Progenitor cell of endocrine pancreas (in vitro differentiated cells): ENCODE measurements around the gene FBXO42. TPM values are rescaled to one million over a fixed set of nuclear protein-coding genes. Genes with fewer than 3 reads are reported as not detected.
A peak's percentile ranks its signal among the peaks of the same experiment; 100 is the strongest.

Source experiments
- DNase-seq: peaks from one replicate; pipeline ENCODE4 v3.0.0; 2021; ENCODE audit warnings: low spot score; ENCODE audit not compliant: unreplicated experiment
- H3K27ac Mint-ChIP-seq: 2 replicates; pipeline ENCODE4 v1.8.0; 2021; ENCODE audit warnings: mild to moderate bottlenecking, moderate library complexity, mixed read lengths
- H3K27me3 Mint-ChIP-seq: 2 replicates; pipeline ENCODE4 v1.8.0; 2021; ENCODE audit warnings: mixed read lengths
- H3K36me3 Mint-ChIP-seq: 2 replicates; pipeline ENCODE4 v1.8.0; 2022; ENCODE audit warnings: mixed read lengths; ENCODE audit not compliant: insufficient read depth
- H3K4me1 Mint-ChIP-seq: 2 replicates; pipeline ENCODE4 v1.8.0; 2021; ENCODE audit warnings: low read depth, mixed read lengths
- H3K4me3 Mint-ChIP-seq: 2 replicates; pipeline ENCODE4 v1.8.0; 2021; ENCODE audit warnings: low read depth, mild to moderate bottlenecking, moderate library complexity, mixed read lengths
- H3K9me3 Mint-ChIP-seq: 2 replicates; pipeline ENCODE4 v1.8.0; 2021; ENCODE audit warnings: low read depth, mixed read lengths
- CTCF ChIP-seq: fragments of 200-600 bp; sonication (generic); IDR thresholded peaks from one replicate; pipeline ENCODE4 v1.5.0; 2021; ENCODE audit warnings: antibody characterized with exemption, mild to moderate bottlenecking; ENCODE audit not compliant: unreplicated experiment
- total RNA-seq: library from RNA; stranded (reverse); gene quantifications from 2 replicates; pipeline ENCODE4 v1.2.1, GENCODE V29; 2021

Gene FBXO42
- total RNA-seq, 1 donor from 2014 or later = 30.5 TPM

GRCh38 chr1:16378443-16378842, 26.2 kb upstream of the FBXO42 start:
- peaks cover 23% of the 10 kb centered on the region for H3K4me1 Mint-ChIP-seq
- H3K4me3 Mint-ChIP-seq = no peak overlapping the region
- peaks cover 2% of the 10 kb centered on the region for H3K36me3 Mint-ChIP-seq
- DNase-seq = no peak
- H3K27ac Mint-ChIP-seq = no peak overlapping the region
- no peaks in the 10 kb centered on the region for H3K9me3 Mint-ChIP-seq
- TF ChIP-seq CTCF = no peak
- no peaks in the 10 kb centered on the region for H3K27me3 Mint-ChIP-seq

DNA sequence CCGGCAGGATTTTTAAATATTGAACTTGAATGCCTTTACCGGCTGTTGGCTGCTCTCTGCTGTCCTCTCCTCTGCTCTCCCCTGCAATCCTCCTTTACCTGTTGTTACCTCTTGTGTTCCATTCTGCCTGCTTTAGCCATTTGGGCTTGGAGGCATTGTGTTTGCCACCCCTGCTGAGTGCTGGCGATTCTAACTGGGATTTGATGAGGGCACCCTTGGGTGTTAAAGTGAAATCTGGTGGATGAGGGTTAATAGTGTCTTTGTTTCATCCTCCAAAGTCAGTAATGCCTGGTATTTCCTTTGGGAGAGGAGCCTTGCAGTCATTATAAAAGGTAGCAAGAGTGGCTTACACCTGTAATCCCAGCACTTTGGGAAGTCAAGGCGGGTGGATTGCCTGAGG, 24.7 kb upstream of the FBXO42 start:
- Mint-ChIP-seq H3K27ac (peak overlapping the region; percentile 81), H3K36me3 (peaks cover 4% of the 10 kb centered on the region), H3K4me3 (no peak overlapping the region), H3K9me3 (no peaks in the 10 kb centered on the region), H3K4me1 (peaks cover 29% of the 10 kb centered on the region), H3K27me3 (no peaks in the 10 kb centered on the region)
- DNase-seq = no peak
- no peak for TF ChIP-seq CTCF

GRCh38 chr1:16375521-16376340, 23.5 kb upstream of the FBXO42 start:
- Mint-ChIP-seq H3K27ac (peak overlapping the region; percentile 81), H3K4me3 (no peak overlapping the region), H3K9me3 (no peaks in the 10 kb centered on the region), H3K4me1 (peaks cover 29% of the 10 kb centered on the region), H3K27me3 (no peaks in the 10 kb centered on the region), H3K36me3 (peaks cover 3% of the 10 kb centered on the region)
- no peak for DNase-seq
- no peak for TF ChIP-seq CTCF

GRCh38 chr1:16374266-16374665, 22.0 kb upstream of the FBXO42 start:
- no peak for DNase-seq
- H3K27ac Mint-ChIP-seq = peak overlapping the region; percentile 79
- H3K36me3 Mint-ChIP-seq = peaks cover 3% of the 10 kb centered on the region
- H3K4me3 Mint-ChIP-seq = no peak overlapping the region
- no peaks in the 10 kb centered on the region for H3K9me3 Mint-ChIP-seq
- H3K4me1 Mint-ChIP-seq = peaks cover 30% of the 10 kb centered on the region
- no peak for TF ChIP-seq CTCF
- no peaks in the 10 kb centered on the region for H3K27me3 Mint-ChIP-seq

DNA sequence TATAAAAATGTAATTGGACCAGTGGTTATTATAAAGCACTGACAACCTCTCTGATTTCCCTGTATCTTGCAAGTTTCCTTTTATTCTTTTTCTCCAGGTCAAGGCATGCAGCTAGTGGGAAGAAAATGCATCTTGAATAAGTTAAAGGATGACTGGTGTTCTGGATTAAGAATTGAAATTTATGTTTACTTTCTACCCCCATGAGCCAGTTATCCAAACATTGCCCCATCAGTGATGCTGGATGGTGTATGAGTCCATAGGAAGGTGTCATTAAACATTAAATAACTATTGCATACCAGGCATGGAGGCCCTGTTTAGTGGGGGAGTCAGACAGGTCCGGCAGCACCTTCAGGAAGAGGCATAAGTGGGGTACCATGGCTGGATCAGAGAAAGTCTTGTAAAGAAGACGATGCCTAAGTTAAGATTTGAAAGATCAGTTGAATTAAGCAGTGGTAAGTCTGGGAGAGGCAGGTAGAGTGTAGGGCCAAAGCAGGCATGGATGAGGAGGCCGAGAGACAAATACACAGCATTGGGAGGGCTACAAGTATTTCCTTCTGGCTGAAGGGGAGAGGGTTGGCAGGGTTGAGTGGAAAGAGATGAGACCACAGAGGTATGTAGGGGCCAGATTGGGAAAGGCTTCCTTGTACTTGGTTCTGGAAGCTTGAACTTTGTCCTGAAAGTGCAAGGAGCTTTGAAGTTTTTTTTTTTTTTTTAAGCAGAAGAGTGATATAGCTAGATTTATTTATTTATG, 20.4 kb upstream of the FBXO42 start:
- no peak for TF ChIP-seq CTCF
- H3K4me3 Mint-ChIP-seq = no peak overlapping the region
- H3K9me3 Mint-ChIP-seq = no peaks in the 10 kb centered on the region
- H3K4me1 Mint-ChIP-seq = peaks cover 43% of the 10 kb centered on the region
- no peak for DNase-seq
- peak overlapping the region; percentile 62 for H3K27ac Mint-ChIP-seq
- peaks cover 3% of the 10 kb centered on the region for H3K36me3 Mint-ChIP-seq
- H3K27me3 Mint-ChIP-seq = no peaks in the 10 kb centered on the region
